Measurements from ENCODE around the gene PACS1.
"Not testable (repeated sequence)": the region's sequence is repeated elsewhere in the genome, so short reads cannot be mapped to it uniquely, and the experiment has no call there.

The PACS1 gene

DNA sequence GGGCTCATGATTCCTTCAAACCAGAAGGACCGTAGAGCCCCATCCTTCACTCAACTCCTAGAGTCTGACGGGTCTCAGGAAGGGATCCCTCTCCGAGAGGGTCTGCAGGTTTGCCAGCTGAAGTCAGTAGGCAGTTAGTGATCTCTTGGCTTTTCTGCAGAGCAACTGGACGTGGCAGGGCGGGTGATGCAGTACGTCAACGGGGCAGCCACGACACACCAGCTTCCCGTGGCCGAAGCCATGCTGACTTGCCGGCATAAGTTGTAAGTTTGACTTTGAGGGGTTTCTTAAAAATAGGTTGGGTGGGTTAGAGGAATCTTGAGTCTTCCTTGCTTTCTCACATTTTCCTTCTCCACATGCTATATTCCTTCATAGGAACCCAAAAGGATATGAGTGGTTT is 165.1 kb downstream of the PACS1 start:
- Histone ChIP-seq H3K9me3 (no peaks in the 10 kb centered on the region), H3K4me1 (no peaks in the 10 kb centered on the region), H3K4me3 (no peak overlapping the region), H3K36me3 (replicated peaks) (no peaks in the 10 kb centered on the region; the same call in 1 of the 2 replicates), H3K27me3 (ENCODE audit: low read depth) (no peaks in the 10 kb centered on the region)
- DNase-seq (ENCODE audit: low spot score in 2 of 2), result no peak
- in situ Hi-C loops (cut with MboI; ENCODE audit: low sequenced_read_pairs), result no loop called here

DNA sequence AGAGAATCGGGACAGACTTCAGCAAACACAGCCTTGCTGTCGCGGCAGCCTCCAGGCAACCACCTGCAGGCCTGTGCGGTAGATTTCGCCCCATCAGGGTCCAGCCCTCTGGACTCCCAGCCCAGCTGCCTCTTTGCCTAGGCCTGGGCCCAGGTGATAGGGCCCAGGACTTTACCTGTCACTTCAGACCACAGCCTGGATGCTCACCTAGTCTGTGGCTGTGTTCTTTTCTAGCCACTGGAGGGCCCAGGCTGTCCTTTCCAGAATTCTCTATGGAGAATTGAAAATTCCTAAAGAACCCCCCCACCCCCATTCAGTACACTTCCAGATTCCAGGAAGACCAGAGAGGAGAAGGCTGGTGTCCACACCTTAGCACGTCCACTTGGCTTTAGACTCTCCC is 167.8 kb downstream of the PACS1 start:
- H3K36me3 ChIP-seq (replicated peaks), result no peaks in the 10 kb centered on the region; the same call in 1 of the 2 replicates
- H3K27me3 ChIP-seq (ENCODE audit: low read depth), result no peaks in the 10 kb centered on the region
- H3K9me3 ChIP-seq, result no peaks in the 10 kb centered on the region
- in situ Hi-C loops (cut with MboI; ENCODE audit: low sequenced_read_pairs), result no loop called here
- H3K4me3 ChIP-seq, result no peak overlapping the region
- no peak for DNase-seq (ENCODE audit: low spot score in 2 of 2)
- no peaks in the 10 kb centered on the region for H3K4me1 ChIP-seq

DNA sequence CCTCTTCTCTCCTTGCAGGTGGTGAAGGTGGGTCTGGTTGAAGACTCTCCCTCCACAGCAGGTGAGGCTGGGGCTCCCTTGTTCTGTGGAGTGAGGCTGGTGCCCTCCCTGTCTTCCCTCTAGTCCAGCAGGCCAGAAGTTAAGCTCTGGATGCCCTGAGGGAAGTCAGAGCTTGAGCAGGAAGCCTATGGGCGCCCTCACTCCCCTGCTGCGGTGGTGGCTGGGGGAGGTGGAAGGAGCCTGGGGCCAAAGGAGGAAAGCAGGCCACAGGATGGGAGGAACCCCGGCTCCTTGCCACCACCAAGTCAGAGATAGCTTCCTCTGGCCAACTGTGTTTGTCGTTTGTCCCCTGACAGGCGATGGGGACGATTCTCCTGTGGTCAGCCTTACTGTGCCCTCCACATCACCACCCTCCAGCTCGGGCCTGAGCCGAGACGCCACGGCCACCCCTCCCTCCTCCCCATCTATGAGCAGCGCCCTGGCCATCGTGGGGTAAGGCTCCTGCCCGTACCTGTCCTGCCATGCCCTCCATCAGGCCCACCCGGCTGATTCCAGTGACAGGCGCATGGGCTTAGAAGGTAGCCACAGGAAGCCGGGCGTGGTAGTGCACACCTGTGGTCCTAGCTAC is 168.8 kb downstream of the PACS1 start:
- H3K36me3 ChIP-seq (replicated peaks), result no peaks in the 10 kb centered on the region; the same call in 1 of the 2 replicates
- in situ Hi-C loops (cut with MboI; ENCODE audit: low sequenced_read_pairs), result no loop called here
- no peaks in the 10 kb centered on the region for H3K4me1 ChIP-seq
- no peak for DNase-seq (ENCODE audit: low spot score in 2 of 2)
- no peaks in the 10 kb centered on the region for H3K9me3 ChIP-seq
- no peaks in the 10 kb centered on the region for H3K27me3 ChIP-seq (ENCODE audit: low read depth)
- no peak overlapping the region for H3K4me3 ChIP-seq

DNA sequence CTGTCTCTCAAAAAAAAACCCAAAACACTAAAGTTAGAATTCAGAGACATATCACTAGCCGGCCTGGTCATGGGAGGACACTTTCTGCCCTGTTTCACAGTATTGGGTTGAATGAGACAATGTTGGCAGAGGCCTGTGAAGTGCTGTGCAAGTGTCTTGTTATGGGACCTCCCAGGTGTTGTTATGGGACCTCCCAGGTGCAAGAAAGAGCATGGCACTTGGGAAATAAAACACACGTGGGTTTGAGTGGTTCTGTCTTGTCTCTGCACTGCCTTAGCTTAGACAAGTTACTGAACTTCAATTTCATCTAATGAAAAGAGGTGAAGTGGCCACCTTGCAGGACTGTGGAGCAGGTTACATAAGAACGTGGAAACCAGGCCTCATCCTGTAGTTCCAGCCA is 169.4 kb downstream of the PACS1 start:
- no peaks in the 10 kb centered on the region for H3K27me3 ChIP-seq (ENCODE audit: low read depth)
- no peaks in the 10 kb centered on the region for H3K4me1 ChIP-seq
- H3K4me3 ChIP-seq, result no peak overlapping the region
- no peaks in the 10 kb centered on the region for H3K9me3 ChIP-seq
- DNase-seq (ENCODE audit: low spot score in 2 of 2), result no peak
- no peaks in the 10 kb centered on the region; the same call in 1 of the 2 replicates for H3K36me3 ChIP-seq (replicated peaks)
- in situ Hi-C loops (cut with MboI; ENCODE audit: low sequenced_read_pairs), result no loop called here

DNA sequence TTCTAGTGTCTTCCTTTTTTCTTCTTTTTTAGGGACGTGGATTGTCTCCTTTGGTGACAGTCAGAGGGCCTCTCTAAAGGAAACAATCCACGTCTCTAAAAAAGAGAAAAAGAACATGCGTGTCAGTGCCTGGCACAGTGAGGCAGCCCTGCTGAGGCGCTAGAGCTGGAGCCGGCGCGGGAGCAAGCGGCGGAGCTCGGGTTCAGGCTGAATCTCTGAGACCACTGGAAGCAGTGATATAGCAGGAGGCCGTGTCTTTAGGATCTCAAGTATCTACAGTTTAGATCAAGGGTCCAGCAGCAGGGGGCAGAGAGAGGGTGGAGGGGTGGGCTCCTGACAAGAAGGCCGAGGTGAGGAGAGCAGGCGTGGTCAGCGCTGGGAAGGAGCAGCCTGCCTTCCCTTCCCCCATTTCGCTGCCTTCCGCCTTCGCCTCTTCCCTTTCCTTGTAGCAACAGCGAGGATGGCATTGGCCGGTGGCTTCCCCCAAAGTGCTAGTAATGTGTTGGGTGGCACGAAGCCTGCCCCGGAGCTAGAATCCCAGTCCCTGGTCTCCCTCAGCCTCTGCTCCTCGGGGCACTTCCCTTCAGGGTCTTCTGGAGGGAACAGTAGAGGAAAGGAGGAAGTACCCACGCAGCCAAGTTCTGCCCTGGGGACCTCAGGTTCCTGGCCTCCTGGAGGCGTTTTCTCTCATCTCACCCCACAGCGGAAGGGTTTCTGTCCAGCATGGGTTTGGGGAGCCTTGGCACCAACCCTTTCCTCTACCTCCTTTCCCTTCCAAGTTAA is 170.1 kb downstream of the PACS1 start:
- no peak overlapping the region for H3K4me3 ChIP-seq
- H3K4me1 ChIP-seq, result no peaks in the 10 kb centered on the region
- no peaks in the 10 kb centered on the region for H3K27me3 ChIP-seq (ENCODE audit: low read depth)
- in situ Hi-C loops (cut with MboI; ENCODE audit: low sequenced_read_pairs), result no loop called here
- DNase-seq (ENCODE audit: low spot score in 2 of 2), result no peak
- no peaks in the 10 kb centered on the region for H3K9me3 ChIP-seq
- H3K36me3 ChIP-seq (replicated peaks), result no peaks in the 10 kb centered on the region; the same call in 1 of the 2 replicates

DNA sequence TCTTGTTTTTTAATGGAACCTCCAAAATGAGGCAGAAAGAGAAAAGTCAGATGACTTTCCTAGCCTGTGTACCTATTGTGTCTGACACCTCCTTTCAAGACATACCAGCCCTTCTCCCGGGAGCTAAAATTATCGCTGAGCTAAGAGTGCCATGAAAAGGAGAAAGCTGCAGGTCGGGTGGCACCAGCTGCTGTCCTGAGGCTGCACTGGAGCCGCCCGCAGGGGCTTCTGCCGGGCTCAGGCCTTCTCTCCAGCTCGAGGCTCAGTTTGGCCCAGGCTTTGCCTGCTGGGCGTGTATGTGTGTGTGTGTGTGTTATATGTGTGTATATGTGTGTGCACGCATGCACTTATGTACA is 170.7 kb downstream of the PACS1 start:
- H3K9me3 ChIP-seq, result no peaks in the 10 kb centered on the region
- DNase-seq (ENCODE audit: low spot score in 2 of 2), result no peak
- no peaks in the 10 kb centered on the region for H3K27me3 ChIP-seq (ENCODE audit: low read depth)

DNA sequence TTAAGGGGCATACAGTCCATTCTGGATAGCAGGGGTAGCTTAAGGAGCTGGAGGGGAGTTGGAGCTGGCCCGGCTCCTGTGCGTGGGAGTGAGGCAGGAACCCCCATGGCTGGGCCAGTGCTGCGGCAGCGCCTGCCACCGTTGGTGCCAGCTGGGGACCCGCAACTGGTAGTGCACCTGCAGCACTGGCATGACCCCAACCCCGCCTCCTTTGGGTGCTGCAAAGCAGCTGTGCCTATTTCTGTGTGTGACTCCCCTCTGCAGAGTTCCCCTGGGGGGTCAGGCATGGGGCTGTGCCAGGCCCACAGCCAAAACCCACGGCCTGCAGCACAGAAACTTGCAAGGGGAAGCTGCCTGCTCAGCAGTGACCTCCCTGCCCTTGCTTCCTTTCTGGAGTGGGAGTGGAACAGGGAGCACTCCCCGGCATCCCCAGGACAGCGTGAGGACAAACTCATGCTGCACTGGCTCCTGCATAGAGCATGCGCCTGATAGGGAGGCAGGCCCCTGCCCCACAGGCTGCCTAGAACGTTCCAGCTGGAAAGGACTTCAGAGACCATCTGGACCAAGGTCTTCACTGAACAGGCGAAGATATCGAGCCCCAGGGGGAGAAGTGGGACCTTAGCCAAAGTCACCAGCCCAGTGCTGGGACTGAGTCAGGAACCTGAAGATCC is 172.2 kb downstream of the PACS1 start:
- Histone ChIP-seq H3K36me3 (replicated peaks) (no peaks in the 10 kb centered on the region; the same call in 1 of the 2 replicates), H3K4me3 (no peak overlapping the region), H3K9me3 (no peaks in the 10 kb centered on the region), H3K27me3 (ENCODE audit: low read depth) (no peaks in the 10 kb centered on the region), H3K4me1 (no peaks in the 10 kb centered on the region)
- in situ Hi-C loops (cut with MboI; ENCODE audit: low sequenced_read_pairs), result no loop called here
- DNase-seq (ENCODE audit: low spot score in 2 of 2), result no peak

More for the DNA sequence above, 170.7 kb downstream of the PACS1 start:
- no peak overlapping the region for H3K4me3 ChIP-seq
- no peaks in the 10 kb centered on the region; the same call in 1 of the 2 replicates for H3K36me3 ChIP-seq (replicated peaks)
- H3K4me1 ChIP-seq, result no peaks in the 10 kb centered on the region
- in situ Hi-C loops (cut with MboI; ENCODE audit: low sequenced_read_pairs), result no loop called here

DNA sequence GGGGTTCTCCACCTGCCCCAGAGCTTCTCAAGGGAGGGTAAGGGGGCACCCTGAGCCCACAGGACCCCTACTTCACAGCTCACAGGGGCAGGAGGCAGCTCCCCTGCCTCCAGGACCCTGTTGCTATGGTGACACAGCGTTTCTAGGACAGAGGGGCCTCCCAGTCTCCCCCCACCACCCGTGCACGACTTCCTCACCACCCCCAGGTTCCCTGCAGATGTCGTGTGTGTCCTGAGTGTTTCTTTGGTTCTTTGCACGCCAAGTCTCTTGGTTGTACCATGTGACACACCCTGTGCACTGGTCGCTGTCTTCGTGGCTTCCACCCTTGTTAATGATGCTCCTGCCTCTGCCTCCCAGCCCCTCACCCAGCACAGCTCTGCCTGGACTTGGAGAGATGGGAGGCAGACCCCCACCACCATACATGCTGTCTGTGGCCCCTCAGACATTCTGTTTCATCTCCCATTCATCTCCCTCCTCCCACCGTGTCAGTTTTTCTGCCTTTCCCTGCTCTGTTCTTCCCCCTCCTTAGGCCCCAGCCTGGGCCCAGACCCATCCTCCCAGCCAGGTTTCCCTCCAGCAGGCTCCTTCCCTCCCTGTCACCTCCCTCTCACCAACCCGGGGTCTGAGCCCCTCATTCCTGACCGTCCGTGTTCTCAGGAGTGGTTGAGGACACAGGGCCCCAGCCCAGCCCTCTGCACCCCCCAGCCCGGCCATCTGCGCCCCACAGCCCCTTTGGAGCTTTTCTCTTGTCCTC is 173.9 kb downstream of the PACS1 start:
- Histone ChIP-seq H3K4me1 (no peaks in the 10 kb centered on the region), H3K4me3 (no peak overlapping the region), H3K9me3 (no peaks in the 10 kb centered on the region), H3K36me3 (replicated peaks) (no peaks in the 10 kb centered on the region; the same call in 1 of the 2 replicates), H3K27me3 (ENCODE audit: low read depth) (no peaks in the 10 kb centered on the region)
- in situ Hi-C loops (cut with MboI; ENCODE audit: low sequenced_read_pairs), result no loop called here
- DNase-seq (ENCODE audit: low spot score in 2 of 2), result no peak

DNA sequence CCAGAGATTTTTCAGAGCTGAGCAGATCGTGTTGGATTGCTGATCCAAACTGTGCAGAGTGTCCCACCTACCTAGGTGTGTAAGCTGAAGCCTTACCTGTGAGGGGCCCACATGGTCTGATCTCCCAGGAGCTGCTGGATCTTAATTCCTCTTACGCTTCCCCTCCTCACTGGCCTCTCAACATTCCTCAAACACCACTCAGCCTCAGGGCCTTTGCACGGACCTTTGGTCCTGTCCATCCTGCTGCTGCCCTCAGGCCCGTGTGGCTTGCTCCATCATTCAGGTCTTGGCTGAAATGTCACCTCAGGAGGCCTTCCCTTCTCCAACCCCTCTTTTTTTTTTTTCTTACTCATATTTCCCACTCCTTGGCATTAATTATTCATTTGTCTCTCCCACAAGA is 177.2 kb downstream of the PACS1 start:
- no peak overlapping the region for H3K4me3 ChIP-seq
- no peak for DNase-seq (ENCODE audit: low spot score in 2 of 2)
- no peaks in the 10 kb centered on the region for H3K27me3 ChIP-seq (ENCODE audit: low read depth)
- no peaks in the 10 kb centered on the region for H3K36me3 ChIP-seq (replicated peaks)
- in situ Hi-C loops (cut with MboI; ENCODE audit: low sequenced_read_pairs), result no loop called here
- no peaks in the 10 kb centered on the region for H3K4me1 ChIP-seq
- H3K9me3 ChIP-seq, result no peaks in the 10 kb centered on the region

DNA sequence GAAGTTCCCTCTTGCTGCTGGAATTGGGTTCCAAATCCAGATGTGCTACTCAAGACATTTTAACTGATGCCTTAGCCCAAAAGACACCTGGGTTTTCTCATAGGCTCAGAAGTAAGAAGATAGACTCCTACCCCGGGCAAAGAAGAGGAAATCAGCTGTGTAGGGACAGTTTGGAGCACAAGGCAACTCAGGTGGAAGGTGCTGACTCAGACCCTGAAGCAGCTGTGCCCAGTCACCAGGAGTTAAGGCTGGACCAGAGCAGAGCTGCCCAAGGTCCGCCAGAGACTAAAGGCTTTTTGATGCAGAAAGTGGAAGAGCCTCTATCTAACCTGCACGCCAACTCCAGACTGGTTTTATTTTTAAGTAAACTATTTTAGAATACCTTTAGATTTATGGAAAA is 177.7 kb downstream of the PACS1 start:
- in situ Hi-C loops (cut with MboI; ENCODE audit: low sequenced_read_pairs), result no loop called here
- H3K4me1 ChIP-seq, result no peaks in the 10 kb centered on the region
- H3K4me3 ChIP-seq, result no peak overlapping the region
- no peaks in the 10 kb centered on the region for H3K36me3 ChIP-seq (replicated peaks)
- DNase-seq (ENCODE audit: low spot score in 2 of 2), result no peak
- no peaks in the 10 kb centered on the region for H3K9me3 ChIP-seq
- no peaks in the 10 kb centered on the region for H3K27me3 ChIP-seq (ENCODE audit: low read depth)

DNA sequence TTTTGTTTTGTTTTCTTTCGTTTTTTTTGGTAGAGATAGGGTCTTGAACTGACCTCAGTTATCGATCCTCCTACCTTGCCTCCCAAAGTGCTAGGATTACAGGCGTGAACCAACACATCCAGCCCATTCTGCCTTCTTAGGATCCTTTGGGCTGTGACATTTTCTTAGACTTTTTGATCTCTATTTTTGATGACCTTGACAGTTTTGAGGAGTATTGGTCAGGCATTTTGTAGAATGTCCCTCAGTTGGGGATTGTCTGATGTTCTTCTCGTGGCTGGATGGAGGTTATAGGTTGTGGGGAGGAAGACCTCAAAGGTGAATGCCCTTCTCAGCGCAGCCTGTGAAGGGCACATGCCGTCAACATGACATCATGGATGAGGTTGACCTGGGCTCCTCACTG is 178.8 kb downstream of the PACS1 start:
- Histone ChIP-seq H3K9me3 (no peaks in the 10 kb centered on the region), H3K4me1 (no peaks in the 10 kb centered on the region), H3K27me3 (ENCODE audit: low read depth) (no peaks in the 10 kb centered on the region), H3K36me3 (replicated peaks) (no peaks in the 10 kb centered on the region), H3K4me3 (no peak overlapping the region)
- DNase-seq (ENCODE audit: low spot score in 2 of 2), result no peak
- in situ Hi-C loops (cut with MboI; ENCODE audit: low sequenced_read_pairs), result no loop called here

DNA sequence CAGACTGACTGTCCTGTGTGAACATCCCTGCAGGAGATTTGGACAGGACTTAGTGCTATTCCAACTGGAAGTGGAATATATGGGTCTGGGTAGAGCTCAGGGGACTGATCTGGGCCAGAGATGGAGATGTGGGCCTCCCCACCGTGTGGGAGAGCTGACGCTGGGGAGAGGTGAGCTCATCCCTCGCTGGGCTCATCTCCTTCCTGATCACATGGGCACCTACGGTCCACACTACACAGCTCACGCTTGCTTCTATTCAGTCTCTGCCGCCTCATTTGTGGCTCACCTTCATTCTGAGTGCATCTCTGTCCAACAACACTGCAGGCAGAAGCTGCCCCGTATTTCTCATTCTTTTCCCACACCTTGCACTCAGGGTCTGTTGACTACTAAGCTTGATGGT is 181.7 kb downstream of the PACS1 start:
- Histone ChIP-seq H3K4me1 (peaks cover 3% of the 10 kb centered on the region), H3K9me3 (no peaks in the 10 kb centered on the region), H3K36me3 (replicated peaks) (no peaks in the 10 kb centered on the region), H3K27me3 (ENCODE audit: low read depth) (no peaks in the 10 kb centered on the region), H3K4me3 (no peak overlapping the region)
- DNase-seq (ENCODE audit: low spot score in 2 of 2), result no peak
- in situ Hi-C loops (cut with MboI; ENCODE audit: low sequenced_read_pairs), result no loop called here

DNA sequence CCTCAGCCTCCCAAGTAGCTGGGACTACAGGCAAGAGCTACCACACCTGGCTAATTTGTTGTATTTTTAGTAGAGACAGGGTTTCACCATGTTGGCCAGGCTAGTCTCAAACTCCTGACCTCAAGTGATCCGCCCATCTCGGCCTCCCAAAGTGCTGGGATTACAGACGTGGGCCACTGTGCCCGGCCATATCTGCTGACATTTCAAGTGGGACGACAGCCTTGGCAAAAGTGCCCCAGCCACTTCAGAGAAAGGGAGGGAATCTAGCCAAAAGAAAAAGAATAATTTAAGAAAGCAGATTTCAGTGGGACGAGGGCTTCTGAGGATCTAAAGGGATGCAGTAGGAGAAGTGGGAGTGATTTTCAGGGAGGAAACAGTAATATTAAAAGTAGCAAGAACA is 183.0 kb downstream of the PACS1 start:
- H3K4me3 ChIP-seq; H3K4me1 ChIP-seq; in situ Hi-C loops (cut with MboI; ENCODE audit: low sequenced_read_pairs); DNase-seq (ENCODE audit: low spot score in 2 of 2); H3K9me3 ChIP-seq; H3K27me3 ChIP-seq (ENCODE audit: low read depth); H3K36me3 ChIP-seq (replicated peaks): not testable (repeated sequence)

Measured in HAP-1 (cell line).